Keratinocyte (primary cell): ENCODE data around the gene KIF16B. TPM values are rescaled to one million over a fixed set of nuclear protein-coding genes. Genes with fewer than 3 reads are reported as not detected.
A peak's percentile ranks its signal among the peaks of the same experiment; 100 is the strongest.

Experiments
- DNase-seq: peaks from one replicate; pipeline ENCODE4 v3.0.0-alpha.2; 2011; ENCODE audit warnings: low read depth, missing footprints, low spot score
- FAIRE-seq: peaks from 2 replicates; lab custom pipeline; 2011; peaks lifted over from hg19 to GRCh38; lab: Jason Lieb, UNC
- H2AFZ ChIP-seq: 2 replicates; pipeline ENCODE4 v1.6.0; 2012; ENCODE audit warnings: low read length, control low read depth, inconsistent platforms; ENCODE audit not compliant: control insufficient read depth
- H3K27ac ChIP-seq: 2 replicates; pipeline ENCODE4 v1.5.1; 2011; ENCODE audit warnings: low read length; ENCODE audit not compliant: control insufficient read depth, insufficient read depth
- H3K27me3 ChIP-seq: 3 replicates; pipeline ENCODE4 v1.6.0; 2011; ENCODE audit warnings: low read length; ENCODE audit not compliant: control insufficient read depth, insufficient read depth; ENCODE audit errors: extremely low read depth
- H3K36me3 ChIP-seq, 2 experiments: 2 replicates in 1 of 2; 3 replicates in 1 of 2; pipeline ENCODE4 v1.5.1; 2011; ENCODE audit warnings: low read length in 2 of 2, mild to moderate bottlenecking in 1 of 2; ENCODE audit not compliant: control insufficient read depth in 2 of 2, insufficient read depth in 2 of 2; ENCODE audit errors: extremely low read depth in 1 of 2
- H3K4me1 ChIP-seq: 3 replicates; pipeline ENCODE4 v1.5.1; 2011; ENCODE audit warnings: low read length; ENCODE audit not compliant: control insufficient read depth, insufficient read depth; ENCODE audit errors: extremely low read depth
- H3K4me2 ChIP-seq: 3 replicates; pipeline ENCODE4 v1.6.0; 2011; ENCODE audit warnings: low read depth, low read length; ENCODE audit not compliant: control insufficient read depth, insufficient read depth; ENCODE audit errors: extremely low read depth
- H3K4me3 ChIP-seq, 3 experiments: fragments of 200-600 bp in 1 of 3; sonication (generic) in 1 of 3; 2 replicates in 2 of 3; 3 replicates in 1 of 3; pipeline ENCODE4 v1.5.1; 2011 to 2016; ENCODE audit warnings: low read length in 3 of 3, mild to moderate bottlenecking in 3 of 3, control low read depth in 2 of 3, inconsistent platforms in 1 of 3, low read depth in 1 of 3, mixed read lengths in 1 of 3, mixed run types in 1 of 3, moderate library complexity in 1 of 3; ENCODE audit not compliant: control insufficient read depth in 2 of 3, insufficient read depth in 2 of 3; ENCODE audit errors: extremely low read depth in 1 of 3
- H3K79me2 ChIP-seq: 2 replicates; pipeline ENCODE4 v1.6.0; 2012; ENCODE audit warnings: low read length; ENCODE audit not compliant: control insufficient read depth, insufficient read depth
- H3K9ac ChIP-seq: 3 replicates; pipeline ENCODE4 v1.6.0; 2011; ENCODE audit warnings: low read length; ENCODE audit not compliant: control insufficient read depth, insufficient read depth; ENCODE audit errors: extremely low read depth
- H3K9me1 ChIP-seq: 3 replicates; pipeline ENCODE4 v1.6.0; 2011; ENCODE audit warnings: low read length; ENCODE audit not compliant: control insufficient read depth, insufficient read depth; ENCODE audit errors: extremely low read depth
- H3K9me3 ChIP-seq: 2 replicates; pipeline ENCODE4 v1.5.1; 2012; ENCODE audit warnings: low read depth, low read length; ENCODE audit not compliant: control insufficient read depth
- H4K20me1 ChIP-seq: 3 replicates; pipeline ENCODE4 v1.6.0; 2011; ENCODE audit warnings: low read length; ENCODE audit not compliant: control insufficient read depth, insufficient read depth; ENCODE audit errors: extremely low read depth
- CTCF ChIP-seq, 3 experiments: IDR thresholded peaks in 1 of 3; conservative IDR thresholded peaks in 1 of 3; optimal IDR thresholded peaks in 1 of 3; 2 replicates in 2 of 3; 3 replicates in 1 of 3; pipeline versions ENCODE3 to v1.5.1; 2011; ENCODE audit warnings: low read length in 3 of 3, mild to moderate bottlenecking in 3 of 3, moderate library complexity in 2 of 3, control low read depth in 1 of 3, inconsistent platforms in 1 of 3; ENCODE audit not compliant: insufficient read depth in 2 of 3; ENCODE audit errors: extremely low read depth in 1 of 3
- EZH2 ChIP-seq: IDR thresholded peaks from one replicate; pipeline ENCODE4 v1.6.1; 2012; ENCODE audit warnings: inconsistent platforms, mild to moderate bottlenecking, low read length, moderate library complexity
- dilution Hi-C: fragments of 300-500 bp; cut with MboI; formaldehyde crosslinking; loops from one replicate; pipeline ENCODE4 v1.7.0; 2020; ENCODE audit warnings: low sequenced_read_pairs; ENCODE audit not compliant: extremely low pct_ligation_motif_present
- polyA plus RNA-seq, 5 experiments: library from polyadenylated mRNA; depleted of rRNA in 3 of 5; stranded (reverse) in 3 of 5; stranded (forward) in 1 of 5; unstranded in 1 of 5; fragments of >200 nt; gene quantifications; 1 replicate in 1 of 5; 2 replicates in 3 of 5; 3 replicates in 1 of 5; pipeline versions ENCODE4 v1.2.1 to v1.2.3, GENCODE V29; 2011 to 2012; ENCODE audit warnings: missing spikeins in 2 of 5, low read depth in 1 of 5, low replicate concordance in 1 of 5

KIF16B gene
- polyA plus RNA-seq, 1 donor (not counting 4 experiments of a cell fraction or from before 2014, with no cell fraction given): 16.1 TPM

DNA sequence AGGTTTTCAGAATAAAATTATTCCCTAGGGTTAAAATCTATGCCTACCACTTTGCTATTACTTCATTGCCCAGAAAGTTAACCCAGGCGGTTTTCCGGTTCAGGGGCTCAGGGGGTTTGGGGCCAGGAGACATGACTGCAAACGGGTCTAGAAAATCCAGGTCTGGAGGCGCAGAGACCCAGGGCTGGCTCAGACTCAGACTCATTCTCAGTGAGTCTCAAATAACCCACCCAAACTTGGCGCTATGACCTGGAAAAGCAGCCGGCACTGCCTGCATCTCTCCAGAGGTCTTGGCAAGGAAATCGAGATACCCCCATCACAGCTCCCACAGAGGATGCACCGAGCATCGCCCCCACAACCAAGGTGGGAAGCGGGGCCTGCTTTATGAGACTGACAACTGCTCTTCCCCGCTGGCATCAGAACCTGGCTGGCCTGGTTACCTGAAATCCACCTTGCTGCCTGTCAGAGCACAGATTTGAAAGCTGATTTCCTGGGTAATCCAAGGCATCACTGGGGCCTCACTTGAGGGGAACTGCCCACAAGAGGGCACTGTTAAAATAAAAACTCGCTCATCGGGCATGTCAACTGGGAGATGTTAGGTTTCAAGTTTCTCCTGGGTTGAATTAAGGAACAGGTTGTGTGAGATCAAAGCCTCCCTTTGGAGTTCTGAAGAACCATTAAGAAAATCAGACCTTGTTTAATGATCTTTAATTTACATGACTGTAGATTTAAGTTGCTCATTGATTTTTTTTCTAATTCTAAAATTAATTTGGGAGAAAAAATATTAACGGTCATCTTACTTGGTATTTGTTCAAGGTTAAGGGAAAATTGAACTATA lies 55.1 kb downstream of the KIF16B start:
- Histone ChIP-seq H3K4me1 (no peaks in the 10 kb centered on the region), H3K4me2 (no peak overlapping the region), H3K27me3 (no peaks in the 10 kb centered on the region), H3K4me3 (no peak overlapping the region), H3K27ac (no peak overlapping the region), H3K79me2 (peaks cover 4% of the 10 kb centered on the region), H3K9me1 (no peaks in the 10 kb centered on the region), H2AFZ (no peak overlapping the region), H4K20me1 (no peaks in the 10 kb centered on the region), H3K9ac (no peak overlapping the region), H3K9me3 (no peaks in the 10 kb centered on the region), H3K36me3 (peaks cover 0 to 1% of the 10 kb centered on the region in 2 experiments)
- no peak for DNase-seq
- no peak for FAIRE-seq
- peak; percentile 47 to 75 (median 72) for TF ChIP-seq CTCF (optimal IDR thresholded peaks at IDR 0.05 in 1 of 3, IDR thresholded peaks at IDR 0.05 in 1 of 3, conservative IDR thresholded peaks at IDR 0.05 in 1 of 3; ENCODE audit: extremely low read depth in 1 of 3, insufficient read depth in 2 of 3, low read length in 3 of 3)
- TF ChIP-seq EZH2: no peak
- dilution Hi-C loops: loop anchor here (25.0 kb wide), 1 partner anchor 244 kb away; no protein-coding TSS in a partner anchor

- Histone ChIP-seq H3K9me3 (no peaks in the 10 kb centered on the region), H3K27me3 (no peaks in the 10 kb centered on the region), H3K36me3 (peaks cover 1 to 5% of the 10 kb centered on the region in 2 experiments), H3K4me2 (no peak overlapping the region), H4K20me1 (no peaks in the 10 kb centered on the region), H3K9me1 (no peaks in the 10 kb centered on the region), H3K9ac (no peak overlapping the region), H3K4me3 (no peak overlapping the region), H3K4me1 (no peaks in the 10 kb centered on the region), H3K79me2 (peaks cover 4% of the 10 kb centered on the region), H2AFZ (no peak overlapping the region), H3K27ac (no peak overlapping the region)
- FAIRE-seq (no peak), DNase-seq (no peak)
- no peak for TF ChIP-seq CTCF (optimal IDR thresholded peaks at IDR 0.05 in 1 of 3, IDR thresholded peaks at IDR 0.05 in 1 of 3, conservative IDR thresholded peaks at IDR 0.05 in 1 of 3; ENCODE audit: extremely low read depth in 1 of 3, insufficient read depth in 2 of 3, low read length in 3 of 3)
- TF ChIP-seq EZH2: no peak
- dilution Hi-C loops: loop anchor here (25.0 kb wide), 1 partner anchor 246 kb away; no protein-coding TSS in a partner anchor
Observed at GRCh38 chr20:16516794-16517193, 56.5 kb downstream of the KIF16B start.
